Measurements from ENCODE around the gene WFDC1. TPM values are rescaled to one million over a fixed set of nuclear protein-coding genes. Genes with fewer than 3 reads are reported as not detected.

The WFDC1 gene
- total RNA-seq, 2 donors from 2014 or later, result 0.59 to 3.3 TPM

GRCh38 chr16:84252184-84252583 lies 42.5 kb upstream of the WFDC1 start:
- Histone ChIP-seq H3K36me3 (no peaks in the 10 kb centered on the region), H3K4me1 (no peaks in the 10 kb centered on the region), H3K4me3 (no peak overlapping the region), H3K27ac (no peak overlapping the region), H3K27me3 (no peaks in the 10 kb centered on the region), H3K9me3 (peaks cover 3 to 14% of the 10 kb centered on the region in 2 donors)
- DNase-seq (ENCODE audit: low spot score), result no peak
- TF ChIP-seq CTCF (IDR thresholded peaks at IDR 0.05), result no peak

GRCh38 chr16:84253173-84253572 lies 41.5 kb upstream of the WFDC1 start:
- DNase-seq (ENCODE audit: low spot score), result no peak
- Histone ChIP-seq H3K4me3 (no peak overlapping the region), H3K4me1 (no peaks in the 10 kb centered on the region), H3K9me3 (peaks cover 3 to 14% of the 10 kb centered on the region in 2 donors), H3K36me3 (no peaks in the 10 kb centered on the region), H3K27ac (no peak overlapping the region), H3K27me3 (no peaks in the 10 kb centered on the region)
- TF ChIP-seq CTCF (IDR thresholded peaks at IDR 0.05), result no peak

GRCh38 chr16:84254062-84254461 lies 40.6 kb upstream of the WFDC1 start:
- Histone ChIP-seq H3K36me3 (no peaks in the 10 kb centered on the region), H3K27me3 (no peaks in the 10 kb centered on the region), H3K4me3 (no peak overlapping the region), H3K9me3 (peaks cover 3 to 14% of the 10 kb centered on the region in 2 donors), H3K4me1 (no peaks in the 10 kb centered on the region), H3K27ac (no peak overlapping the region)
- no peak for DNase-seq (ENCODE audit: low spot score)
- no peak for TF ChIP-seq CTCF (IDR thresholded peaks at IDR 0.05)

- Histone ChIP-seq H3K4me3 (no peak overlapping the region), H3K9me3 (peaks cover 3 to 14% of the 10 kb centered on the region in 2 donors), H3K4me1 (no peaks in the 10 kb centered on the region), H3K36me3 (no peaks in the 10 kb centered on the region), H3K27me3 (no peaks in the 10 kb centered on the region), H3K27ac (no peak overlapping the region)
- no peak for DNase-seq (ENCODE audit: low spot score)
- TF ChIP-seq CTCF (IDR thresholded peaks at IDR 0.05), result no peak
Observed at GRCh38 chr16:84255050-84255810, 39.4 kb upstream of the WFDC1 start.

- Histone ChIP-seq H3K36me3 (no peaks in the 10 kb centered on the region), H3K4me3 (no peak overlapping the region), H3K27ac (no peak overlapping the region), H3K27me3 (no peaks in the 10 kb centered on the region), H3K4me1 (no peaks in the 10 kb centered on the region), H3K9me3 (peaks cover 3 to 14% of the 10 kb centered on the region in 2 donors)
- no peak for DNase-seq (ENCODE audit: low spot score)
- no peak for TF ChIP-seq CTCF (IDR thresholded peaks at IDR 0.05)
Observed at GRCh38 chr16:84258266-84258665, 36.4 kb upstream of the WFDC1 start.

- H3K4me1 ChIP-seq, result no peaks in the 10 kb centered on the region
Observed at GRCh38 chr16:84259691-84260090, 35.0 kb upstream of the WFDC1 start.

More at GRCh38 chr16:84259691-84260090, 35.0 kb upstream of the WFDC1 start:
- no peak overlapping the region for H3K4me3 ChIP-seq
- no peak for TF ChIP-seq CTCF (IDR thresholded peaks at IDR 0.05)
- no peak for DNase-seq (ENCODE audit: low spot score)
- no peak overlapping the region for H3K27ac ChIP-seq
- H3K36me3 ChIP-seq, result no peaks in the 10 kb centered on the region
- H3K9me3 ChIP-seq, result peaks cover 3 to 12% of the 10 kb centered on the region in 2 donors
- H3K27me3 ChIP-seq, result no peaks in the 10 kb centered on the region
